NB4 (cell line): ENCODE results near the gene SLC7A6.

ENCODE experiments used
- POLR2A ChIP-seq: IDR thresholded peaks from 2 replicates; pipeline ENCODE4 v1.6.1; 2011; ENCODE audit warnings: mild to moderate bottlenecking; ENCODE audit not compliant: insufficient read length; ENCODE audit errors: extremely low read depth
- TF ChIP-seq, protein P1 (sequence below): IDR thresholded peaks from 2 replicates; pipeline ENCODE4 v1.6.1; 2011; ENCODE audit warnings: low read depth, low read length
- TF ChIP-seq, protein P2 (sequence below): IDR thresholded peaks from one replicate; pipeline ENCODE4 v1.5.1; 2012; ENCODE audit warnings: low read depth, low read length

DNA sequence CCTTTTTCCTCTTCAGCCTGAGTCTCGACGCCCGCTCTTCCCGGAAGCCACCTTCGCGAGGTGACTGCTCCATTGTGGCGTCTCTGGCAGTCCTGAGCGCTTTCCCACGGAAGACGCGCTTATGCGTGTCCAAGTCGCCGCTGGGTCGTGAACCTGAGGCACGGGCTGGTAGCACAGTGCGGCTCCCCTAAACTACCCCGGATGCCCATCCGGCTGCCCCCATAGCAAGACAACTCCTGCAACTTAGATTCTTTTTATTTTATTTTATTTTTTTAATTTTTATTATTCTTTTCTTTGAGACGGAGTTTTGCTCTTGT, 26.3 kb upstream of the SLC7A6 start:
- TF ChIP-seq, protein P1, sequence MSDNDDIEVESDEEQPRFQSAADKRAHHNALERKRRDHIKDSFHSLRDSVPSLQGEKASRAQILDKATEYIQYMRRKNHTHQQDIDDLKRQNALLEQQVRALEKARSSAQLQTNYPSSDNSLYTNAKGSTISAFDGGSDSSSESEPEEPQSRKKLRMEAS = no peak
- TF ChIP-seq, protein P2, sequence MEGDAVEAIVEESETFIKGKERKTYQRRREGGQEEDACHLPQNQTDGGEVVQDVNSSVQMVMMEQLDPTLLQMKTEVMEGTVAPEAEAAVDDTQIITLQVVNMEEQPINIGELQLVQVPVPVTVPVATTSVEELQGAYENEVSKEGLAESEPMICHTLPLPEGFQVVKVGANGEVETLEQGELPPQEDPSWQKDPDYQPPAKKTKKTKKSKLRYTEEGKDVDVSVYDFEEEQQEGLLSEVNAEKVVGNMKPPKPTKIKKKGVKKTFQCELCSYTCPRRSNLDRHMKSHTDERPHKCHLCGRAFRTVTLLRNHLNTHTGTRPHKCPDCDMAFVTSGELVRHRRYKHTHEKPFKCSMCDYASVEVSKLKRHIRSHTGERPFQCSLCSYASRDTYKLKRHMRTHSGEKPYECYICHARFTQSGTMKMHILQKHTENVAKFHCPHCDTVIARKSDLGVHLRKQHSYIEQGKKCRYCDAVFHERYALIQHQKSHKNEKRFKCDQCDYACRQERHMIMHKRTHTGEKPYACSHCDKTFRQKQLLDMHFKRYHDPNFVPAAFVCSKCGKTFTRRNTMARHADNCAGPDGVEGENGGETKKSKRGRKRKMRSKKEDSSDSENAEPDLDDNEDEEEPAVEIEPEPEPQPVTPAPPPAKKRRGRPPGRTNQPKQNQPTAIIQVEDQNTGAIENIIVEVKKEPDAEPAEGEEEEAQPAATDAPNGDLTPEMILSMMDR = no peak
- TF ChIP-seq POLR2A = no peak
